DND-41 (cell line): Measurements from ENCODE around the gene TNRC6B.

Experiments used
- EZH2 ChIP-seq: IDR thresholded peaks from 3 replicates; pipeline ENCODE4 v1.6.1; 2012; ENCODE audit warnings: borderline replicate concordance, low read depth, mild to moderate bottlenecking, moderate library complexity, low read length, inconsistent platforms; ENCODE audit not compliant: severe bottlenecking
- TF ChIP-seq, protein P1 (sequence below): IDR thresholded peaks from 2 replicates; pipeline ENCODE4 v1.5.1; 2012; ENCODE audit warnings: borderline replicate concordance, low read length, moderate library complexity, mild to moderate bottlenecking; ENCODE audit not compliant: poor library complexity, severe bottlenecking; ENCODE audit errors: extremely low read depth

- TF ChIP-seq, protein P1, sequence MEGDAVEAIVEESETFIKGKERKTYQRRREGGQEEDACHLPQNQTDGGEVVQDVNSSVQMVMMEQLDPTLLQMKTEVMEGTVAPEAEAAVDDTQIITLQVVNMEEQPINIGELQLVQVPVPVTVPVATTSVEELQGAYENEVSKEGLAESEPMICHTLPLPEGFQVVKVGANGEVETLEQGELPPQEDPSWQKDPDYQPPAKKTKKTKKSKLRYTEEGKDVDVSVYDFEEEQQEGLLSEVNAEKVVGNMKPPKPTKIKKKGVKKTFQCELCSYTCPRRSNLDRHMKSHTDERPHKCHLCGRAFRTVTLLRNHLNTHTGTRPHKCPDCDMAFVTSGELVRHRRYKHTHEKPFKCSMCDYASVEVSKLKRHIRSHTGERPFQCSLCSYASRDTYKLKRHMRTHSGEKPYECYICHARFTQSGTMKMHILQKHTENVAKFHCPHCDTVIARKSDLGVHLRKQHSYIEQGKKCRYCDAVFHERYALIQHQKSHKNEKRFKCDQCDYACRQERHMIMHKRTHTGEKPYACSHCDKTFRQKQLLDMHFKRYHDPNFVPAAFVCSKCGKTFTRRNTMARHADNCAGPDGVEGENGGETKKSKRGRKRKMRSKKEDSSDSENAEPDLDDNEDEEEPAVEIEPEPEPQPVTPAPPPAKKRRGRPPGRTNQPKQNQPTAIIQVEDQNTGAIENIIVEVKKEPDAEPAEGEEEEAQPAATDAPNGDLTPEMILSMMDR = no peak
- no peak for TF ChIP-seq EZH2
Observed at GRCh38 chr22:40211476-40212054, 33.8 kb downstream of the TNRC6B start.
